ENCODE measurements around the gene C16orf87. TPM values are rescaled to one million over a fixed set of nuclear protein-coding genes. Genes with fewer than 3 reads are reported as not detected.

Gene C16orf87
- total RNA-seq, 1 donor from 2014 or later, result 17.7 TPM

DNA sequence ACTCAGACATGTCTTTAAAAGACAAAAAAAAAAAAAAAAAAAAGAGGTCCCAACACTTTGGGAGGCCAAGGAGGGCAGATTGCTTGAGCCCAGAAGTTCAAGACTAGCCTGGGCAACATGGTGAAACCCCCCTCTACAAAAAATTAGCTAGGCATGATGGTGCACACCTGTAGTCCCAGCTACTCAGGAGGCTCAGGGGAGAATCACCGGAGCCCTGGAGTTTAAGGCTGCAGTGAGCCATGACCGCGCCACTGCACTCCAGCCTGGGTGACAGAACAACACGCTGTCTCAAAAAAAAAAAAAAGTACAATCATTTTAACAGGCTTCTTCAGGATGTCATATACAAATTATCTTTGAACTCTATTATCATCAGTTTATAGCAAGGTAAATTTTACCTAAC lies 22.0 kb downstream of the C16orf87 start:
- Mint-ChIP-seq H3K4me3 (ENCODE audit: unreplicated experiment) (no peak overlapping the region), H3K27me3 (ENCODE audit: low read depth) (no peaks in the 10 kb centered on the region), H3K36me3 (ENCODE audit: low read depth) (peaks cover 1% of the 10 kb centered on the region), H3K9me3 (ENCODE audit: low read depth) (no peaks in the 10 kb centered on the region), H3K27ac (ENCODE audit: unreplicated experiment) (no peak overlapping the region), H3K4me1 (ENCODE audit: low read depth) (peaks cover 15% of the 10 kb centered on the region)
- TF ChIP-seq, protein P1, sequence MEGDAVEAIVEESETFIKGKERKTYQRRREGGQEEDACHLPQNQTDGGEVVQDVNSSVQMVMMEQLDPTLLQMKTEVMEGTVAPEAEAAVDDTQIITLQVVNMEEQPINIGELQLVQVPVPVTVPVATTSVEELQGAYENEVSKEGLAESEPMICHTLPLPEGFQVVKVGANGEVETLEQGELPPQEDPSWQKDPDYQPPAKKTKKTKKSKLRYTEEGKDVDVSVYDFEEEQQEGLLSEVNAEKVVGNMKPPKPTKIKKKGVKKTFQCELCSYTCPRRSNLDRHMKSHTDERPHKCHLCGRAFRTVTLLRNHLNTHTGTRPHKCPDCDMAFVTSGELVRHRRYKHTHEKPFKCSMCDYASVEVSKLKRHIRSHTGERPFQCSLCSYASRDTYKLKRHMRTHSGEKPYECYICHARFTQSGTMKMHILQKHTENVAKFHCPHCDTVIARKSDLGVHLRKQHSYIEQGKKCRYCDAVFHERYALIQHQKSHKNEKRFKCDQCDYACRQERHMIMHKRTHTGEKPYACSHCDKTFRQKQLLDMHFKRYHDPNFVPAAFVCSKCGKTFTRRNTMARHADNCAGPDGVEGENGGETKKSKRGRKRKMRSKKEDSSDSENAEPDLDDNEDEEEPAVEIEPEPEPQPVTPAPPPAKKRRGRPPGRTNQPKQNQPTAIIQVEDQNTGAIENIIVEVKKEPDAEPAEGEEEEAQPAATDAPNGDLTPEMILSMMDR (IDR thresholded peaks at IDR 0.05), result no peak
- no peak for DNase-seq (ENCODE audit: low spot score)

GRCh38 chr16:46807336-46807735 lies 23.6 kb downstream of the C16orf87 start:
- DNase-seq (ENCODE audit: low spot score), result no peak
- H3K4me1 Mint-ChIP-seq (ENCODE audit: low read depth), result peaks cover 4% of the 10 kb centered on the region
- peaks cover 2% of the 10 kb centered on the region for H3K36me3 Mint-ChIP-seq (ENCODE audit: low read depth)
- H3K4me3 Mint-ChIP-seq (ENCODE audit: unreplicated experiment), result no peak overlapping the region
- TF ChIP-seq, protein P1 (IDR thresholded peaks at IDR 0.05), result no peak
- H3K27me3 Mint-ChIP-seq (ENCODE audit: low read depth), result no peaks in the 10 kb centered on the region
- no peaks in the 10 kb centered on the region for H3K9me3 Mint-ChIP-seq (ENCODE audit: low read depth)
- no peak overlapping the region for H3K27ac Mint-ChIP-seq (ENCODE audit: unreplicated experiment)

- Mint-ChIP-seq H3K4me1 (ENCODE audit: low read depth) (peaks cover 4% of the 10 kb centered on the region), H3K9me3 (ENCODE audit: low read depth) (no peaks in the 10 kb centered on the region), H3K27ac (ENCODE audit: unreplicated experiment) (no peak overlapping the region), H3K36me3 (ENCODE audit: low read depth) (peaks cover 4% of the 10 kb centered on the region), H3K27me3 (ENCODE audit: low read depth) (no peaks in the 10 kb centered on the region), H3K4me3 (ENCODE audit: unreplicated experiment) (no peak overlapping the region)
- TF ChIP-seq, protein P1 (IDR thresholded peaks at IDR 0.05), result no peak
- no peak for DNase-seq (ENCODE audit: low spot score)
Measured at GRCh38 chr16:46803373-46803772, 27.6 kb downstream of the C16orf87 start.

DNA sequence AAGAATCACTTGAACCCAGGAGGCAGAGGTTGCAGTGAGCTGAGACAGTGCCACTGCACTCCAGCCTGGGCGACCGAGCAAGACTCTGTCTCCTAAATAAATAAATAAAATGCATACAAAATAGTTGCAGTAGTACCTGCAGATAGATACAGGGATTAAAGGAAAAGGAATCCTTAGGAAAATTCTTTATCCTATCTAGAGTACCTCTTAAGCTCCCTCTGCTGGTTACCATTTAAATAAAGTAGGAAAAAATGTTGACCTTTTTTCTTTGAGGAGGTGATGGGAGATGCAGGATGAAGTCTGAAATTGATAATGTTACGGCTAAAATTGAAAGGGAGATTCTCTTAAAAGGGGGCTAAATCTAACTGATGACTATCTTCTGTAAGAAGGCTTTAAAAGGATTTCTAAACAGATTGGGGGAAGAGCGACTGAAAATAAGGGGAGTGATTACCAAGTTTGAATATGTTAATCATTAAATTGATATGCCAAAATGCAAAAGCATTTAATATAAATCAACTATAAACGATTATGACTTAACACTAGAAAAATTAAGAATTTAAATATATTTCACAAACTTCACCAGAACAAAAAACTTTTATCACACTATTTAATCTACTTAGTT lies 29.4 kb downstream of the C16orf87 start:
- no peaks in the 10 kb centered on the region for H3K4me1 Mint-ChIP-seq (ENCODE audit: low read depth)

DNA sequence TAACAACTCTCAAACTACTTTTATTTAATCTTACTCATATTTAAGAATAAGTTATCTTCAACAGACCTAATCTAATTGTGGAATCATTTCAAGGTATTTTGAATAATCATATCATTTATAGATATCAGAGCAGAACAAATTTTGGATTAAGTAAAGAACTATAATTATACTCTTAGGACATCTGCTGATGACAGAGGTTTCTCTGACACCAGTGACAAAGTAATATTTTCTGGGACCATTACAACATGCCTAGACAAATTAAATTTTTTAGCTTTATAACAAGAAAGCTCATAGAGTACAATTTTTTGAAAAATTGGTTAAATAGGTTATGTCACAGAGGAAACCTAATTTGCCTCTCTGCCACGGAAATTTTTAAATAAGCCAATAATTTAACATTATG lies 30.5 kb downstream of the C16orf87 start:
- Mint-ChIP-seq H3K27me3 (ENCODE audit: low read depth) (no peaks in the 10 kb centered on the region), H3K4me3 (ENCODE audit: unreplicated experiment) (no peak overlapping the region), H3K36me3 (ENCODE audit: low read depth) (peaks cover 13% of the 10 kb centered on the region), H3K27ac (ENCODE audit: unreplicated experiment) (no peak overlapping the region), H3K9me3 (ENCODE audit: low read depth) (peaks cover 11% of the 10 kb centered on the region), H3K4me1 (ENCODE audit: low read depth) (no peaks in the 10 kb centered on the region)
- TF ChIP-seq, protein P1 (IDR thresholded peaks at IDR 0.05), result no peak
- DNase-seq (ENCODE audit: low spot score), result no peak

More for the DNA sequence above, 29.4 kb downstream of the C16orf87 start:
- TF ChIP-seq, protein P1 (IDR thresholded peaks at IDR 0.05), result peak; percentile 87
- no peak for DNase-seq (ENCODE audit: low spot score)
- no peak overlapping the region for H3K4me3 Mint-ChIP-seq (ENCODE audit: unreplicated experiment)
- H3K27ac Mint-ChIP-seq (ENCODE audit: unreplicated experiment), result no peak overlapping the region
- no peaks in the 10 kb centered on the region for H3K27me3 Mint-ChIP-seq (ENCODE audit: low read depth)
- peaks cover 5% of the 10 kb centered on the region for H3K9me3 Mint-ChIP-seq (ENCODE audit: low read depth)
- peaks cover 9% of the 10 kb centered on the region for H3K36me3 Mint-ChIP-seq (ENCODE audit: low read depth)
